Prostate gland (tissue), 2 donors: ENCODE results near the gene GRIK3.

Experiments used
- CTCF ChIP-seq, 4 experiments: fragments of 200-600 bp in 2 of 4; fragments of 450-650 bp in 2 of 4; sonication (generic) in 2 of 4; IDR thresholded peaks; 1 replicate in 3 of 4; 2 replicates in 1 of 4; pipeline ENCODE4 v1.5.1; 2016 to 2019; ENCODE audit warnings: antibody characterized with exemption in 4 of 4, mild to moderate bottlenecking in 2 of 4, moderate library complexity in 2 of 4
- POLR2A ChIP-seq: fragments of 450-650 bp; IDR thresholded peaks from one replicate; pipeline ENCODE4 v1.6.1; 2016; ENCODE audit warnings: antibody characterized with exemption, mild to moderate bottlenecking
- POLR2AphosphoS5 ChIP-seq: sonication (generic); formaldehyde crosslinking; IDR thresholded peaks from one replicate; pipeline ENCODE4 v1.6.1; 2017; ENCODE audit warnings: antibody characterized with exemption

- TF ChIP-seq CTCF (IDR thresholded peaks at IDR 0.05) (no peak), POLR2A (no peak), POLR2AphosphoS5 (no peak)
These were observed 86.9 kb downstream of the GRIK3 start for GRCh38 chr1:36947384-36947783.
